Loucy (cell line): ENCODE measurements around the gene GABBR2.

Experiments
- H2AFZ ChIP-seq: fragments of 200-600 bp; sonication (generic); 2 replicates; pipeline ENCODE4 v1.6.0; 2016; ENCODE audit warnings: antibody characterized with exemption, mild to moderate bottlenecking, low read length, moderate library complexity
- H3F3A ChIP-seq: fragments of 200-600 bp; 2 replicates; pipeline ENCODE4 v1.6.0; 2016; ENCODE audit warnings: antibody characterized with exemption, low read depth, mild to moderate bottlenecking
- H3K27me3 ChIP-seq: fragments of 200-600 bp; sonication (generic); 2 replicates; pipeline ENCODE4 v1.6.1; 2014; ENCODE audit warnings: low read length, mild to moderate bottlenecking; ENCODE audit not compliant: insufficient read depth, poor library complexity, severe bottlenecking
- H3K36me3 ChIP-seq: fragments of 200-600 bp; sonication (generic); 2 replicates; pipeline ENCODE4 v1.6.1; 2016; ENCODE audit warnings: low read length; ENCODE audit not compliant: insufficient read depth
- H3K4me1 ChIP-seq: fragments of 200-600 bp; sonication (generic); 2 replicates; pipeline ENCODE4 v1.5.1; 2014; ENCODE audit warnings: low read length, mild to moderate bottlenecking; ENCODE audit not compliant: insufficient read depth, poor library complexity, severe bottlenecking
- H3K4me2 ChIP-seq: fragments of 200-600 bp; sonication (generic); 2 replicates; pipeline ENCODE4 v1.6.0; 2014; ENCODE audit warnings: antibody characterized with exemption, low read length, low read depth, mild to moderate bottlenecking; ENCODE audit not compliant: poor library complexity, severe bottlenecking
- H3K4me3 ChIP-seq: fragments of 200-600 bp; sonication (generic); 2 replicates; pipeline ENCODE4 v1.5.1; 2014; ENCODE audit warnings: low read length, mild to moderate bottlenecking, mixed read lengths; ENCODE audit not compliant: poor library complexity, severe bottlenecking
- H3K79me2 ChIP-seq: fragments of 200-600 bp; sonication (generic); 2 replicates; pipeline ENCODE4 v1.6.1; 2014; ENCODE audit warnings: low read length; ENCODE audit not compliant: insufficient read depth
- H3K9ac ChIP-seq: fragments of 200-600 bp; sonication (generic); 2 replicates; pipeline ENCODE4 v1.6.0; 2014; ENCODE audit warnings: mild to moderate bottlenecking, low read depth, low read length, moderate library complexity; ENCODE audit not compliant: poor library complexity, severe bottlenecking
- H3K9me2 ChIP-seq: fragments of 200-600 bp; sonication (generic); replicated peaks from 2 replicates; pipeline ENCODE4 v1.6.1; 2016; ENCODE audit warnings: low read depth, low read length, mixed read lengths
- H3K9me3 ChIP-seq: fragments of 200-600 bp; sonication (generic); 2 replicates; pipeline ENCODE4 v1.6.1; 2014; ENCODE audit warnings: mild to moderate bottlenecking, antibody characterized with exemption, low read length, low read depth; ENCODE audit not compliant: insufficient read depth
- H4K20me1 ChIP-seq: fragments of 200-600 bp; sonication (generic); 2 replicates; pipeline ENCODE4 v1.6.0; 2014; ENCODE audit warnings: antibody characterized with exemption, low read length, mild to moderate bottlenecking; ENCODE audit not compliant: insufficient read depth, poor library complexity, severe bottlenecking
- EZH2phosphoT487 ChIP-seq: fragments of 200-600 bp; IDR thresholded peaks from 2 replicates; pipeline ENCODE4 v1.6.1; 2018; ENCODE audit warnings: antibody characterized with exemption, mild to moderate bottlenecking, moderate library complexity, borderline replicate concordance
- TF ChIP-seq, protein P1 (sequence below): fragments of 200-600 bp; sonication (generic); conservative IDR thresholded peaks from 2 replicates; pipeline ENCODE4 v1.5.1; 2014; ENCODE audit warnings: mild to moderate bottlenecking, antibody characterized with exemption, low read length

Gene GABBR2

DNA sequence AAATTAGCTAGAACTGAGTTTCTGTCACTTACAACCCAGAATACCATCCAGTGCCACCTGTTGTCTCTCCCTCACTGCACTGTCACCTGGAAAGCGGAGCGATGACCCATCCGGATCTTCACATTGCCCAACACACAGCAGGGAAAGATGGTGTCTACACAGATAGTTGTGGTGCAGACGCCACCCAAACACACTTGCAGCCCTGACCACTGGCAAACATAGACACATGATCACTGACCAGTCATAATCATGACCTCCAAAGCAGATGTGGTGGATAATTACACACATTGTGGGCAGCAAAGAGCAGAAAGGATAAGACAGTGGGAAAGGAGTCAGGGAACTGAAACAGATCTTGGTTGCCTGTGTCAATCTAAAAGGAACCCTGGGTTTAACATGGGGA lies 64.7 kb downstream of the GABBR2 start:
- no peaks in the 10 kb centered on the region for H3K79me2 ChIP-seq
- H2AFZ ChIP-seq: no peak overlapping the region
- H3K9me3 ChIP-seq: no peaks in the 10 kb centered on the region
- no peaks in the 10 kb centered on the region for H4K20me1 ChIP-seq
- no peaks in the 10 kb centered on the region for H3K4me1 ChIP-seq
- H3K9me2 ChIP-seq: no peaks in the 10 kb centered on the region
- no peaks in the 10 kb centered on the region for H3F3A ChIP-seq
- no peak overlapping the region for H3K4me3 ChIP-seq
- no peaks in the 10 kb centered on the region for H3K27me3 ChIP-seq
- H3K4me2 ChIP-seq: no peak overlapping the region
- H3K9ac ChIP-seq: no peak overlapping the region
- no peaks in the 10 kb centered on the region for H3K36me3 ChIP-seq
- no peak for TF ChIP-seq EZH2phosphoT487
- TF ChIP-seq, protein P1, sequence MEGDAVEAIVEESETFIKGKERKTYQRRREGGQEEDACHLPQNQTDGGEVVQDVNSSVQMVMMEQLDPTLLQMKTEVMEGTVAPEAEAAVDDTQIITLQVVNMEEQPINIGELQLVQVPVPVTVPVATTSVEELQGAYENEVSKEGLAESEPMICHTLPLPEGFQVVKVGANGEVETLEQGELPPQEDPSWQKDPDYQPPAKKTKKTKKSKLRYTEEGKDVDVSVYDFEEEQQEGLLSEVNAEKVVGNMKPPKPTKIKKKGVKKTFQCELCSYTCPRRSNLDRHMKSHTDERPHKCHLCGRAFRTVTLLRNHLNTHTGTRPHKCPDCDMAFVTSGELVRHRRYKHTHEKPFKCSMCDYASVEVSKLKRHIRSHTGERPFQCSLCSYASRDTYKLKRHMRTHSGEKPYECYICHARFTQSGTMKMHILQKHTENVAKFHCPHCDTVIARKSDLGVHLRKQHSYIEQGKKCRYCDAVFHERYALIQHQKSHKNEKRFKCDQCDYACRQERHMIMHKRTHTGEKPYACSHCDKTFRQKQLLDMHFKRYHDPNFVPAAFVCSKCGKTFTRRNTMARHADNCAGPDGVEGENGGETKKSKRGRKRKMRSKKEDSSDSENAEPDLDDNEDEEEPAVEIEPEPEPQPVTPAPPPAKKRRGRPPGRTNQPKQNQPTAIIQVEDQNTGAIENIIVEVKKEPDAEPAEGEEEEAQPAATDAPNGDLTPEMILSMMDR: no peak

DNA sequence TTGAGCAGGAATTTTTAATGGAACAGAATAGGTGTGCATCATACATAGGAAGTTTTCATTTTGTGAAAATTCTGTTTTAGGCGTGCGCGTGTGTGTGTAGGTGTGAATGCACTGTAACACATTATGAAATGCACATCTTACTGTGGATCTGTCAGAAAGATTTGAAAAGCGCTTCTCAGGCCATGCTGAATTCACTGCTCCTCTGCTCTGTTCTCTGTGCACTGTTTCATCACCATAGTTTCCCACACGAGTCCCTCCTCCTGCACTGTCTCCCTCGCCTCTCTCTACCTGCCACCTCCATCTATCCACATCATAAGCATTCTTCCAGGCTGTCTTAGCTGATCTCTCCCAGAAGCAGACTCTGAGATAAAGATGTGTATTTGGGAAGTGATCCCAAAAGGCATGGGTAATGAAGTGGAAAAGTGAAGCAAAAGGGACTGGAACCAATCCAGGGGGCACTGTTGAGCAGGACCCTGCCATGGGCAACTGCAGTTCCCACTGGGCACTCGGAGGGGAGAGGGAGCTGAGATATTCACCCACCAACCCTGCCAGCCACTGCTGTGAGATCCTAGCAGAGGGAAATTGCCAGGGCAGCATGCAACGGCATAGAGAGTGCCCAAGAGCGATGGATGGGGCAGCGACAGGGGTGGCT lies 65.9 kb downstream of the GABBR2 start:
- Histone ChIP-seq H3K4me2 (no peak overlapping the region), H3K36me3 (no peaks in the 10 kb centered on the region), H3K9me3 (no peaks in the 10 kb centered on the region), H3K9me2 (no peaks in the 10 kb centered on the region), H3K9ac (no peak overlapping the region), H3K4me3 (no peak overlapping the region), H3K79me2 (no peaks in the 10 kb centered on the region), H3F3A (no peaks in the 10 kb centered on the region), H2AFZ (no peak overlapping the region), H3K4me1 (no peaks in the 10 kb centered on the region), H3K27me3 (no peaks in the 10 kb centered on the region), H4K20me1 (no peaks in the 10 kb centered on the region)
- no peak for TF ChIP-seq EZH2phosphoT487
- TF ChIP-seq, protein P1: peak; percentile 56

DNA sequence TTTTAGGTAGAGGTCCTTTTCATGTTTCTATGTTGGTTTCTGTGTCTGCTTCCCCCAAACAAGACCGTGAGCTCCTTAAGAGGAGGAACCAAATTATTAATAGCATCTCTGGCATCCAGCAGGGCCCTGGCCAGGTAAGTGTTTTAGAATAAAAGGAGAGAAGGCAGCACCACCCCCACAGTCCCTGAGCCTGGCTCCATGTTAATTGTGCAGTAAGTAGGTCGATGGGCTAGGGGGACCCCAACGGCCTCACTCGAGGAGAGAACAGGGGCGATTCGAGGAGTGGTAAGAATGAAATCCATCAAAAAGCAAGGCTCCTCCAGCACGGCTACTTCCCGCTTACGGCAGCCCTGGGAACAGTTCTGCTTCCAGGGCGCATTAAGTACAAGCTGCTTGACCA lies 67.0 kb downstream of the GABBR2 start:
- Histone ChIP-seq H3F3A (no peaks in the 10 kb centered on the region), H3K4me1 (no peaks in the 10 kb centered on the region), H3K4me2 (no peak overlapping the region), H3K79me2 (no peaks in the 10 kb centered on the region), H3K27me3 (no peaks in the 10 kb centered on the region), H3K36me3 (no peaks in the 10 kb centered on the region), H3K9ac (no peak overlapping the region), H4K20me1 (no peaks in the 10 kb centered on the region), H2AFZ (no peak overlapping the region), H3K9me3 (no peaks in the 10 kb centered on the region), H3K9me2 (no peaks in the 10 kb centered on the region), H3K4me3 (no peak overlapping the region)
- TF ChIP-seq EZH2phosphoT487: no peak
- TF ChIP-seq, protein P1: no peak
